Measurements from ENCODE around the gene HTR6.

GRCh38 chr1:19680644-19681043, 16.0 kb downstream of the HTR6 start:
- TF ChIP-seq POLR2A (IDR thresholded peaks at IDR 0.05) (no peak), CTCF (IDR thresholded peaks at IDR 0.05) (no peak)

Data from suprapubic skin (tissue), 3 donors.